GM21786 (cell line): ENCODE results near the gene PPP4R3B.

ENCODE experiments used
- ATAC-seq: cut with Tn5 transposase; IDR thresholded peaks from one replicate; pipeline ENCODE4 v1.9.1; 2021; ENCODE audit not compliant: unreplicated experiment

PPP4R3B gene

DNA sequence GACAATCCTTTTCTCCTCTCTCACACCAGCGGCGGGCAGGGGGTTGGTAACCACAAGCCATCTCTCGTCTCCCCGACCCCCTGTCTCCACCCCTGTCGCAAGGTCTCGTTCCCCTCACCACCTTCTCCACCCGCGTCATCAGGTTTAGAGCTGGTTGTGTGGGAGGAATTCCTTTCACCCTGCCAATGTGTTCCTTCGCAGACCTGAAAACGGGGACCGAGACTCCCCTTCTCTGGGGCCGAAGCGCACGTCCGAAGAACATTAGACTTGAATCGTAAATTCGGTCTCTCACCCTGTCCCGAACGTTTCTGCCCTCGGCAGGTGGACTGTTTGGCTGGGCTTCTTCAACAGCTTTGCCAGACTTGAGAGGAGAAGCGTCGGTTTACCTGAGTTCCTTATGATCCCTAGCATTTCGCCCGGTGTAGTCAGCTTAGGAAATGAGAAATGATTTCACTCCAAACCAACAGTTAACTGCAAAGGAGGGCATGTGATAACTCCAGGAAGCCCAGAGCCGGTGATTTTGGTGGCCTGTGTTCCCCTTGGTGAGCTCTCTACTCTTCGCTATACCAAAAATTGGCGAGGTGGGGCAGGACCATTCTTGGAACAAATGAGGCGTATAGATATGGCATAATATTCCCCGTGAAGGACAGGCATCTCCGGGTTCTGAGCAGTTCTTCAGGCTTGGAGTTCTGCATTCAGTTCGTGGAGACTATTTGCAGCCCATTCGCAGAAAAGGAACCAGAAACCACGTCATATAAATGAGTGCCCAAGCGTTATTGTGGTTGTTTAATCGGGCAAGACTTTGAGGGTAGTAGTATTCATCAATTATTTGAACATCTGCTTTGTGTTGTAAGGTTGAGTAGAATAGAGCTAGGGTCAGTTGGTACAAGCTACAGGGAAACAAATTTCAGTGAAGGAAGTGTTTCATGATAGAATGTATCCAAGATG, 97.2 kb downstream of the PPP4R3B start:
- peak; percentile 10 for ATAC-seq

DNA sequence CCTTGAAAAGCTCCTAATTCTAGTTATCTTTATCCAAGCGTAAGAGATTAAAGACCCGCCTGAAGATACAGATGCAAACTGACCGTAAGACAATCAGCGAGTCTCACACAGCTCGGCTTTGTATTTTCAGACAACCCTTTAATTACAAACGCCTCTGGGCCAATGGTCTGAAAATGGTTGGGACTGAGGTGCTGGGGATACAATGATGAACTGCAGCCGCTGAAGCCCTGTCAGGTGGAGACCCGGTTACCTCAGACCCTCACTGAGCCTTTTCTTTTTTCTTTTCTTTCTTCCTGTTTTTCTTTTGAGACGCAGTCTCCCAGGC, 98.6 kb downstream of the PPP4R3B start:
- ATAC-seq = no peak

DNA sequence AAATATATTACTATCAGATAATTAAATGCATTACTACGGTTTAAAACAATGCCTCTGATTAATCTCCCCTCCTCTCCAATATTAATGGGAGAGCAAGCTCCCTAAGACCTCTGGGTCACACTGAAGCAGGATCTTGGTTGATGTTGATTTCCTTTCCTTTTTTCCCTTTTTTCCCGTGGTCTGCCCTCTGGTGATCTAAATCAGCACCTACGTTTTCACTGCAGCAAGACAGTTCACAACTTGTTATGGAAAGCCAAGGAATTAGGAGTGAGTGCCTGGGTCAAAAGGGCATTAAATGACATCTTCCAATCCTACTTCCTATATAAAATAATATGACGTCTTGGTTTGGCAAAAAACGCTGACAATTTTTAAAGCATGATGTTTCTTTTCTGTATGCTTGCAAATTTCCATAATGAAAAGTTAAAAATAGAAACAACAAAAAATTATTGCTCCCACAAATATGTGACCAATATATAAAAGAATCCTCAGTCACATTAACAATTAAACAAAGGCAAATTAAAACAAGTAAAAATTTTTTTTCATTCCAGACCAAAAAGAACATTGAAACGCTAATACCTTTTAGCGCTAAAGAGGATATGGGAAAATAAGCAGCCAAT, 105.8 kb downstream of the PPP4R3B start:
- no peak for ATAC-seq

DNA sequence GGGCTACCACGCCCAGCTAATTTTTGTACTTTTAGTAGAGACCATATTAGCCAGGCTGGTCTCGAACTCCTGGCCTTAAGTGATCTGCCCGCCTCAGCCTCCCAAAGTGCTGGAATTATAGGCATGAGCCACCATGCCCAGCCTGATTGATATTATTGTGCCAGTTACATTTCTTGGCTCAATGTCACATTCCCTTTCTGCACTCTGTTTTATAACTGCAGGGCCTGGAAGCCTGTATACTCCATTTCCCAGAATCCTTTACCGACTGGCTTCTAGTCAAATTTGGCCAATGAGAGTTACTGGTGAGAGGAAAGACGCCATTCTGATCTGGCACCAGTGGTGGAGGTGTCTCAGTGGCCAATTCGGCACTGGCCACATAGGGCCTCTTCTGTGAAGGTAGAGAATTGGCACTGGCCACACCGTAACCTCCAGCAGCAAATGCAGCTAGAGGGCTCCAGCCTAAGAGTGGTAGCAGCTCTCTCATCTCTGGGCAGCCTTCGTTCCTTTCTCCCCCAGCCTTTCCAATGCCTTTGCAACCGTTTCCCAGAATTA, 114.8 kb downstream of the PPP4R3B start:
- no peak for ATAC-seq

DNA sequence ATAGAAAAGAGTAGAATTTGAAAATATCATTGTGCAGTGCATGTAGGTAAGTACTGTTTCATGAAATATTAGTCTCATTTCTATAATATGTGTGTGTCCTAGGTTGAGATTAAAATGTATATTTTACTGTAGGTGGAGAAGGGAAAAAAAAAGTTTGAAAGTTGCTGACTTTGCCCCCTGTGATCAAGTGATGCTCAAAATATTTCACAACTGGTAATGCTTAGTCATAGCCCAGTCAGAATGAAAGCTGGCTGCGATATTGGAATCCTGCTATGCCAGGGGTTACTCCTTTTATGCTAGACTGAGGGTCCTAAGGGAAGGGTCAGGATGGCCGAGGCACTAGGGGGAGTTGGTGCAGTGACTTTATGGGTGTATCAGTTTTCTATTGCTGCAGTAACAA, 117.4 kb downstream of the PPP4R3B start:
- ATAC-seq = no peak

DNA sequence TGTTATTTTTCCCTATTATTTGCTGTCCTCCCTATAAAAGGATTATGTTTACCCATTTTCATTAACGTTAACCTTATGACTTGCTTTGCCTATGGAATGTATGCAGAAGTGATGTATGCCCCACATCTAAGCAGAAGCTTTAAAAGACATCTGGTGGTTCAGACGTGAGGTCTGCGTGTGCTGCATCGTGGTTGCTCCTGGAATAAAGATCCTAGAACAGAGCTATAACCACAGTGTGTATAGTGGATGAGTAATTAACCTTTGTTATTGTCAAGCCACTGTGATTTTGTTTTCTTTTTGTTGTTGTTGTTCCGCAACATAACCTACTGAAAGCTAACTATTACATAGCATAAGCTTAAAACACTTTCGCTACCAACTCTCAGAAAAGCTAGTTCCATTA, 118.8 kb downstream of the PPP4R3B start:
- no peak for ATAC-seq
